Activated CD8-positive, alpha-beta memory T cell treated with anti-CD3 and anti-CD28 coated beads, Interleukin-2, amount 50 U/mL, for 48 hours (primary cell): ENCODE results near the gene MYBPC2.

Source experiments
- DNase-seq: peaks from one replicate; pipeline ENCODE4 v3.0.0-alpha.2; 2020

Gene MYBPC2

DNA sequence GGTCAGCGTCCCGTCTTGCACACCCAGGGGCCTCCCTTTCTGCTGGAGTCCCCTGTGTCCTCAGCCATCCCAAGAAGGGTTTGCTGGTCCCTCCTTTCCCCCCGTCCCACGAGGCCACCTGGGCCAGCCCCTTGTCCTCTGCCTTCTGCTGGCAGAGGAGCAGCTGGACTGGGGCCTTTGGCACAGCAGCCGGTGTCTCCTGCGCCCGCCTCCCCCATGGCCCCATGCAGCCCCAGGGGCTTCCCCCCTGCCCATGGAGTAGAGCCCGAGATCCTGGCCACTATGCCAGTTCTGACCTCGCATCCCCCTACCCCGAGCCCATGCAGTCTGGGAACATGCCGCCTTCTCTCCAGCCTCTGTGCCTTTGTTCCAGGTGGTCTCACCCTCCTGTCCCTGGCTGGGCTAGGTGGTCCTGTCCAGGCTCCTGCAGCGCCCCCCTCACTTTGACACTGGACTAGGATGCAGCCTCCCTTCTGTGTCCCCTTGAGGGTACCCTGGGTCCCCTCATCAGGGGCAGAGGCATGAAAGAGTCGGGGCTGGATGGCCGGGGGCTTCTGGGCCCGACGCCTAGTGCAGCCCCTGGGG lies 49.7 kb downstream of the MYBPC2 start:
- no peak for DNase-seq

DNA sequence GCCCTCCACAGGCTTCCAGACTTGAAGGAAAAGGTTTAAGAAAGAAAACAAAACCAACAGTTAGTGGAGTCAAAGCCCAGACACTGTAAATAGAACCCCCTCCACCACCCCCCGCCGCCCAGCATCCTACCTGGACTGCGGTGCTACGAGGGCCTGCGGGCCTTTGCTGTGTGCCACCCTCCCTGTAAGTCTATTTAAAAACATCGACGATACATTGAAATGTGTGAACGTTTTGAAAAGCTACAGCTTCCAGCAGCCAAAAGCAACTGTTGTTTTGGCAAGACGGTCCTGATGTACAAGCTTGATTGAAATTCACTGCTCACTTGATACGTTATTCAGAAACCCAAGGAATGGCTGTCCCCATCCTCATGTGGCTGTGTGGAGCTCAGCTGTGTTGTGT lies 50.2 kb downstream of the MYBPC2 start:
- no peak for DNase-seq

DNA sequence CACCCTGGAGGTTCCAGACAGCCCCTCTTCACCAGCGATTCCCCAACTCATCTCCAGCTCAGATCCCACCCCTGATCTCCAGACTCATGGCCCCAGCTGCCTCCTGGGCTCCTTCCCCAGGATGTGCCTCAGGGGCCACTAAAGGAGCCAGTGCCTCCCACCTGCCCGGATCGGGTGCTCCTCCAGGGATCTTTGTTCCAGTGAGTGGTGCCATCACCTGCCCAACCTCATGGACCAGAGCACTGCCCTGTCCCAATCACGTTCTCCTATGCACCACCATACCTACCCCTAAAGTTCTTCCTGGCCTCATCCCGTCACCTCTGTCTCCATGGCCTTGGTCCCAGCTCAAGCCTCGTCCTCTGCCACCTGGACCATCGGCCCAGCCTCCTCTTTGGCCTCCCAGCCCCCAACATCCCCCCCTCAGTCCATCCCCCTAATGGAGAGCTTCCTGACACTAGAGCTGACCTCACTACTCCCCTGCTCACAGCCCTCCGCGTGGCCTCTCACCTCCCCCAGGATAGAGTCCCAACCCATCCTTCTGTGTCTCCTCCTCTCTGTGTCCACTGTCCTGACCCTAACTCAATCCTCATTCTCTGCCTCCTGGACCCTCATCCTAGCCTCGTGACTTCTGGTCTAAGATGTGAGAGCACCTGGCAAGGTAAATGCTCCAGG lies 52.7 kb downstream of the MYBPC2 start:
- no peak for DNase-seq

DNA sequence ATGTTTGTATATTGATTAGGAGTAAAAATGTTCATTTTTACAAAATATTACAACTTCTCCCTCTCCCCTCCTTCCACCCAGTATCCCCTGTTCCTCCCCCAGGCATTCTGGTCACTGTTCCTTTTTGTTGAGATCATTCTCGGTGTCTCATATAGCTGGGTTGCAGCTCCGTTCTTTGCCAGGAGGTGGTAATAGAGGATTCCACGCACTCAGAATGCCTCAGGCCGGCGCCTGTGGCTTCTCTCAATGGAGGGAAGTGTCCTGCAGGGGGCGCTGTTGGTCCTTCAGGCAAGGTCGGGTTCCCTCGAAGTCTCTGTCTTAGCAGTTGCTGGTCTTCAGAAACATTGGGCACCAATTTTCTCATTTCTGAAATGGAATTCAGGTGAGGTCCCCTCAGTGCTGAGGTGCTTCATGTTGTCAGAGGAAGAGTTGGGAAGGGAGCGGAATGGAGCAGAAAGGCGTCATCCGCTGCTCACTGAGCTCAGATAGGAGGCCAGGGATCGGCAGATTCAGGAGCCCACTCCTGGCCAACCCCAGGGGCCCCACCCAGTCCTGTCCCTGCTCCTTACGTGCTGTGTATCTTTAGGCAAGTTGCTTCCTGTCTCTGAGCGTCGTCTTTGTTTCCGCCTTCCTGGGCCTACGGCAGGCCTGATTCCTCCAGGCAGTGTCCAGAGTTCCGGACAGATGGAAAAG lies 54.3 kb downstream of the MYBPC2 start:
- DNase-seq = peak; percentile 93

DNA sequence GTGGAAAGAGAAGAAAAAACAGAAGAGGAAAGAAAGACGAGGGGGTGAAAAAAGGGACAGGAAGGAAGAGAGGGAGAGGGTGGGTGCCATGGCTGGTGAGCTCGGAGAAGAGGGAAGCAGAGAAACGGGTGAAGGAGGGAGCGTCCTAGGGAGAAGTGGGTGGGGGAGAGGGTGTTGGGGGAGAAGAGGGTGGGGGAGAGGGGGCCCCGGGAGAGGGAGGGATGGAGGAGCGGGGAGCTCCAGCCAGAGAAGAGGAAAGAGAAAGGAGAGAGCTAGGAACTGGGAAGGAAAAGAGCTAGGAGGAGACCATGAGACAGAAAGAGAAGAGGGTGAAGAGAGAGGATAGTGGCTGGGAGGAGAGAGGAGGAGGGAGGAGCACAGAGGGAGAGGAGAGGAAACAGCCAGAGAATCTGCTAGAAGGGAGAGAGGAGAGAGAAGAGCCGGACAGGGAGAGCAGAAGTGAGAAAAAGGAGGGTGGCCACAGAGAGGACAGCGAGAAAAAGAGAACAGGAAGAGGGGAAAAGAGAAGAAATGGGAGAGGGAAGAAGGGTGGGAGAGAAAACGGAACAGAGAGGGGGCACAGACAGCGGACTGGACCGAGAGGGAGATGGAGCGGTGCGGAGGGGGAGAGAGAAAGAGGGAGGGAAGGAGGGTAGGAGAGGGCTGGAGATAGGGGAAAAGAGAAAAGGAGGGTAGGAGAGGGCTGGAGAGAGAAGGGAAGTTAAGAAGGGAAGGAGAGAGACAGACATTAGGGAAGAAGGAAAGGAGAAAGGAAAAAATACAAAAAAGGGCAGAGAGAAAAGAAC lies 55.9 kb downstream of the MYBPC2 start:
- no peak for DNase-seq

DNA sequence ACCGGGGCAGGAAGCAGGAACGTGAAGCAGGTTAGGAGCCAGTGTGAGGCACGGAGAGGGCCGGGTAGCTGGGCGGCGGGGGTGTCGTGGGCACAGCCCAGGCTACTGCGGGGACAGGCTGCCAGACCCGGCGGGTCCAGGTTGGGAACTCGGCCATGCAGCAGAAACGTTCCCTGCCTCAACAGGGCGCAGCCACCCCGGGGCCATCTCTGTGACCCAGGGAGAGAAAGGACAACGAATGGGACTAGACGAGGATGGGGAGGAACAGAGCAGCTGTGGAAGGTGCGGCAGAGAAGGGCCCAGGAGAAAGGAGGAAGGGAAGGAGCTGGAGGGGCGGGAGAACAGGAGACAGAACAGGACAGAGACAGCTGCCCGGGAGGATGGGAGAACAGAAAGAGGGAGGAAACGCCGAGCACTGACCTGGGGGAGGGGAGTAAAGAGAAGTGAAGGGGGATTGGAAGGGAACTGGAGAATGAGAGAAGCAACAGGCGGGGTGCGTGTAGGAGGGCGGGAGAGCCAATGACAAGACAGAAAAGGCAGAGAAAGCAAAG lies 56.8 kb downstream of the MYBPC2 start:
- DNase-seq = no peak

DNA sequence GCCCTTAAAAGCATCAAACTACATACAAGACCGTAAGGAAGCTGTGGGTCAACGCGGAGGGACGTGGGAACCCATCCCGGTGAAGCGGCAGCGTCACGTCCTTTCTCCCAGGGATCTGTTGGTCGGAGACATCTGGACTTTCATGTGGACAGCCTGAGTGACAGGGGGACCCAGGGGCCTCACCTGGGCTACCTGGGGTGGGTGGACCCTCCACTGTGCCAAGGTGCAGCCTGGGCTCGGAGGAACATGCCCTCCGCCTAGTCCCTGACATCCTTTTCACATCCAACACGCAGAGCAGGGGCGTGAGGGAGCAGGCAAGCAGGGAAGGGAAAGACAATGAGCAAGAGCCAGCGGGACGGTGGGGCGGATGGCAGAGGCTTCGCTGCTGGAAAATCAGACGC lies 57.7 kb downstream of the MYBPC2 start:
- DNase-seq = no peak

DNA sequence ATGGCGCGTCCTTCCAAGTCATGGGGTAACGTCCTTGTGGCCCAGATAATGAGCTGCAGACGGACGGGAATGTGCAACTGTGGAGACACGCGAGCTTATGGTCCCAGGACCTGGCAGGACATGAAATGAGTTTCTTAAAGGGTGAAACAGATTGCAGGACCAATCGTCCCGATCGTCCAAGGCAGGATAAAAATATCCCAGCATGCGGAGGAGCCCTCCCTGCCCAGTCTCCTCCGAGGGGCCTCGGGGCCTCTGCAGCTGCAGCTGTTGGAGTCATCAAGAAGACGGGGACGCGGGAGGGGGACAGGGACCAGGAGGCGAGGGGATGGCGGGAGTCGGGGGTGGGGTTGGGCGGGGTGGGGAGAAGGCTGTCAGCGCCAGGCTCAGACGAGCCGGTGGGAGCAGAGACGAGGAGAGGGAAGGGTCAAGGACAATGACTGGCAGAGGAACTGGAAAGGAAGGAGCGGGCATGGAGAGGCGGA lies 58.3 kb downstream of the MYBPC2 start:
- no peak for DNase-seq

DNA sequence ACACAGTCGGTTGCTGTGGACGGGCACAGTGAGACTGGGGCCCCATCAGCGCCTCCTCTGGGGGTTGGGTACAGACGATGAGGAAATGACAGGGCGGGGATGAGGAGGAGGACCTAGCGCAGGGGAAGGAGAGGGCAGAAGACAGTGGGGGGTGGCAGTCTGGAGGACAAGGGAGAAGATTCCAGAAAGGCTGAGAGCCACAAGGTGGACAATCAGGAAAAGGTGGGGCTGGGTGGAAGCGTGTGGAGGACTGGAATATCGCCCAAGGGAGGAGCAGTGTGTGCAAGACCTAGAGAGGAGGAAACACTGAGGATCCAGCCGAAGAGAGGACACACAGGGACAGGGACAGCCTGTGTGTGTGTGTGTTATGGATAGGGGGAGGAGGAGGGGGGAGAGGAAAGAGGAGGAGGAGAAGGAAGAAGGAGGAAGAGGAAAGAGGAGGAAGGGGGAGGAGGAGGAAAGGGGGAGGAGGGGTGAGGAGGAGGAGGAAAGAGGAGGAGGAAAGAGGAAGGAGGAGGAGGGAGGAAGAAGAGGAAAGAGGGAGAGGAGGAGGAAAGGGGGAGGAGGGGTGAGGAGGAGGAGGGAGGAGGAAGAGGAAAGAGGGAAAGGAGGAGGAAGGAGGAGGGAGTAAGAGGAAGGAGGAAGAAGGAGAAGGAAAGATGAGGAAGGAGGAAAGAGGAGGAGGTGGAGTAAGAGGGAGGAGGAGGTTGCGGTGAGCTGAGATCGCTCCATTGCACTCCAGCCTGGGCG lies 59.8 kb downstream of the MYBPC2 start:
- DNase-seq = peak; percentile 68

DNA sequence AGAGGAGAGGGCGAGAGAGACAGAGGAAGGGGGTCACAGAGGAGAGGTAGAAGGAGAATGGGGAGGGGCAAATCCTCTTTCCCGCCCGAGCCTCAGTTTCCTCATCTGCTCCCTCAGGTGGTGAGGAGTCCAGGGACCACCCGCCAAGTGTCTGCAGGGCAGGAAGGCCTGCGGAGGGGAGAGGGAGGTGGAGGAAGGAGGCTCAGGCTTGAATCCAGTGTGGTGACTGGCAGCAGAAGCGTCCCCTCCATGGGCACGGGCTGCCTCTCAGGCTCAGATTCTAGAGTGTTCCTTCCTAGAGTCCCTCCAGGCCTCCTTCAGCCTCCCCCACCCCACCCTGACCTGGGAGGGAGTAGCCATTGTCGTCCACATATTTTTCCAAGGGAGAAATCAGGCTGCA lies 60.5 kb downstream of the MYBPC2 start:
- DNase-seq = no peak

DNA sequence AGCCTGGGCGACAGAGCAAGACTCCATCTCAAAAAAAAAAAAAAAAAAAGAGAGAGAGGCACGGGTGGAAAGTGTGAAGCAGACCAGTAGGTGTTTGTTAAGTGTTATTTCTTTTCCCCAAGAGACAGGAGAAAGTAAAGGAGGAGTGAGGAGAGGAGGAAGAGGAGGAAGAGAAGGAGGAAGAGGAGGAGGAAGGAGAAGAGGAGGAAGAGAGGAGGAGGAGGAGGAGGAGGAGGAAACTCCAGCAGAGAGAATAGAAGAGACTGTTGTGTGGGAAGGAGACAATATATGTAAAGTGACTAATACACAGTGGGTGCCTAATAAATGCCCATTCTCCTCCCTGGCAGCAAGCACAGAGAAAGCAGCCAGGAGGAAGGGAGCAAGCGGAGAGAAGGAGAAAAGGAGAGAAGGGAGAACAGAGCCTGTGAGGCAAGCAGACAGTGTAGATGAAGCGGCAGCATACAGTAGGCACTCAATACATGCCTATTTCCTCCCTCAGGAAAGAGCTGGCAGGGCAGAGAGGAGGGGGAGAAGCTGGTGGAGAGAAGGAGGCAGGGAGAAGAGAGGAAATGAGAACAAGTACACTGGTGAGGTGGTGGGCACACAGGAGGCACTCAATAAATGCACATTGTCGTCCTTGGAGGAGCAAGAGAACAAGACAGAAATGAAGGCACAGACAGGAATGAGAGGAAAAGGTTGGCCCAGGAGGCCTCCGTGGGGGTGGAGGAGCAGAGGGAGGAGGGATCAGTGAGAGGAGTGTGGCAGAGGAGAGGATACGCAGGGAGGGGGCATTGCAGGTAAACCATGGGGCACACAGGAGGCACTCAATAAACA lies 61.7 kb downstream of the MYBPC2 start:
- no peak for DNase-seq

DNA sequence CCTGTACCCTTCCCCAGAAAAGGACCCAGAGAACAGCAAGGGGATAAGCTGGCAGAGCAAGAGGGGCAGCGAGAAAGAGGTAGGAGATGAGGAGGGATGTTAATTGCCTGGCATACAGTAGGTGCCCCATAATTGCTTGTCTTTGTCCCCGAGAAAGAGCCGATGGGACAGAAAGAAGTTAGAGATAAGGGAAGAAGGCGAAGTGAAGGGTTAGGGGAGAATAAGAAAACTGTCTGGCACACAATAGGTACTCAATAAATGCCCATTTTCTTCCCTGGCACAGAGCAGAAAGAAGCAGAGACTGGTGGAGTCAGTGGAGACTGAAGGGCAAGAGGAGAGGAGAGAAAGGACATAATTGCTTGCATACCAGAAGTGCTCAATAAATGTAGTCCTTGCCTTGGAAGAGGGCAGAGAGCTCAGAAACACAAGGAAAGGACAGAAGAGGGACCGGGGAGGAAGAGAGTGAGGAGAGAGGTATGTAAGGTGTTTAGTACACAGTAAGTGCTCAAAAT lies 62.4 kb downstream of the MYBPC2 start:
- DNase-seq = no peak

DNA sequence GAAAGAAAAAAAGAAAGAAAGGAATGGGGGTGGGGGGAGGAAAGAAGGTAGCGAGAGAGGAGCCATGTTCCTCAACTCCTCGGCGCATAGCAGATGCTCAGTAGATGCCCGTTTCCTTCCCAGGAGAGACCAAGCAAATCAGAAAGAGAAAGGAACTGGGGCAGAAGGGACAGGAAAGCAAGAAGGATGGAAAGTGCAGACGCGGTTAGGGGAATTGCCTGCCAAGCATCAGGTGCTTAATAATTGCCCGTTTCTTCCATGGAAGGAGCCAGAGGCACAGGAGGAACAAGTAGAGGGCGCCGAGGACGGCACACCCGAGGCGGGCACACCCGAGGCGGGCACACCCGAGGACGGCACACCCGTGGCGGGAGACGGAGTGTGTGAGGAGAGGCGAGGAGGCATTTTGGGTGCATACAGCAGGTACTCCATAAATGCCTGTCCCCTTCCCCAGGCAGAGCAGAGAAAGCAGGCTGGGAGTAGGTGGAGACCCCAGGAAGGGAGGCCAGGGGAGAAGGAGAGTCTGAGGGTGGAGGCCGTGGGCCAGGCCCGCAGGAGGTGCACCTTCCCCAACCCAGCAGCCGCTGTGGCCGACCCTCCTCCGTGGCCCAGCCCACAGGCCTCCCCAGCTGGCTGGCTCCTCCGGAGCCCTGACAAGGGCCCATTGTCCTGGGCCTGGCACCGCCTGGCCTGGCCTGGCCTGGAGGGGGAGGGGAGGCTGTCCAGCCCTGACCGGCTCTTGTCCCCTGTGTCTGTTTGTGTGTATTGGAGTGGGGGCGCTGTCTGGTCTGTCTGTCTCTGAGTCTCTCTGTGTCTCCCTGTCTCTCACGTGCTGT lies 63.7 kb downstream of the MYBPC2 start:
- no peak for DNase-seq

DNA sequence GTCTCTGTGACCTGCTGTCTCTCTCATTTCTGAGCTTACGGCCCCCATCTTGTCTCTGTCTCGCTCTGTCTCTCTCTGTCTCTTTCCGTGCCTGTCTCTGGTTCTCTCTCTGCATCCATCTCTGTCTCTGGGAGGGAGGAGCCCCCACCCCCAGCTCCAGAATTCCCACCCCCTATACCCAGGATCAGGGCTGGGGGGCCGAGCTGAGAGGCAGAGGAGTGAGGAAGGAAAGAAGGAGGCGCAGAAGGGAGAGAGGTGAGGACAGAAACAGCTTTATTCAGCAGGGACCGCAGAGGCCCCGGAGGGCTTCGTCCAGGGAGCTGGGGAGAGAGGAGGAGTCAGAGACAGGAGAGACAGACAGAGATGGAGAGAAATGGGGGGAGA lies 64.3 kb downstream of the MYBPC2 start:
- no peak for DNase-seq

DNA sequence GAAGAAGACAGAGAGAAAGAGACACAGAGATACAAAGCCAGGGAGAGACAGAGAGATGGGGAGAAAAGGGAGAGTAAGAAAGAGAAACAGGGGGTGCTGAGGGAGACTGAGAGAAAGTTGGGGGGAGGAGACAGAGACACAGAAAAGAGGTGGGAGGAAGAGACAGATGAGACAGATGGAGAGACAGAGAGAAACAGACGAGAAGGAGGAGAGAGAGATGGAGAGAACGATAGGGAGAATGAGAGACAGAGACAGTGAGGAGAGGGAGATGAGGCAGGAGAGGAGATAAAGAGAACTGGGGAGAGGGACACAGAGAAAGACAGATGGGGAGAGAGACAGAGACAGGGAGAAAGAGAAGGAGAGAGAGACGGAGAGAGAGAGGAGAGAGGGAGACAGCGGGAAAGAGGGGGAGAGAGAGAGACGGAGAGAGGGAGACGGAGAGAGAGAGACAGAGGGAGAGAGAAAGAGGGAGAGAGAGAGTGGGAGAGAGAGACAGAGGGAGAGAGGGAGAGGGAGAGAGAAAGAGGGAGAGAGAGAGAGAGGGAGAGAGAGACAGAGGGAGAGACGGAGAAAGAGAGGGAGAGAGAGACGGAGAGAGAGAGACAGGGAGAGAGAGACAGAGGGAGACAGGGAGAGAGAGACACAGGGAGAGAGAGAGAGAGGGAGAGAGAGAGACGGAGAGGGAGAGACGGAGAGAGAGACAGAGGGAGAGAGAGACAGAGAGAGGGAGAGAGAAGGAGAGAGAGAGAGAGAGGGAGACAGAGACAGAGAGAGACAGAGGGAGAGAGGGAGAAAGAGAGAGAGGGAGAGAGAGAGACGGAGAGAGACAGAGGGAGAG lies 65.7 kb downstream of the MYBPC2 start:
- no peak for DNase-seq

DNA sequence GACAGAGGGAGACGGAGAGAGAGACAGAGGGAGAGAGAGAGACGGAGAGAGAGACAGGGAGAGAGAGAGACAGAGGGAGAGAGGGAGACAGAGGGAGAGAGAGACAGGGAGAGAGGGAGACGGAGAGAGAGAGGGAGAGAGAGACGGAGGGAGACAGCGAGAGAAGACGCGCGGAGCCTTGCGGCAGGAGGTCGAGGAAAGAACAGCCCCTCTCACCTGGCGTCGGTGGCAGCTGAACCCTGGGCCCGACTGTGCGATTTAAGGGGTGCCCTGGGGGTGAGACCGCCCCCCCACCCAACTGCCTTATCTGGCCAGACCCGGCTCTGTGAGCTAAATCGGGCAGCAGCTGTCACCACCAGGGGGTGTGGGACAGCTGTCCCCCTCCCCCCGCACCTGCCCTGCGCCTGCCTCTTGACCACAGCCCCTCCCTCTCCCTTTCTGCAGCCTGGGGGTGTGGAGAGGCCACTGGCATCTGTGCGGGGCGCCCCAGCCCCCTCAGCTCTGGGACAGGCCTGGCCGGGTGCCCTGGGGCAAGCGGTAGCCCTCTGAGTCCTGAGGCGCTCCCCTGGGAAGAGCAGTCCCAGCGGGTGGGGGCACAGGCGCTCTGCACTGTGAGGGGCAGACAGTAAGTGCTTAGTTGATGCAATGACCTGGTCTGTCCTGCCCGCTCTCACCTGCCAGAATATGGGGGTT lies 67.5 kb downstream of the MYBPC2 start:
- no peak for DNase-seq

DNA sequence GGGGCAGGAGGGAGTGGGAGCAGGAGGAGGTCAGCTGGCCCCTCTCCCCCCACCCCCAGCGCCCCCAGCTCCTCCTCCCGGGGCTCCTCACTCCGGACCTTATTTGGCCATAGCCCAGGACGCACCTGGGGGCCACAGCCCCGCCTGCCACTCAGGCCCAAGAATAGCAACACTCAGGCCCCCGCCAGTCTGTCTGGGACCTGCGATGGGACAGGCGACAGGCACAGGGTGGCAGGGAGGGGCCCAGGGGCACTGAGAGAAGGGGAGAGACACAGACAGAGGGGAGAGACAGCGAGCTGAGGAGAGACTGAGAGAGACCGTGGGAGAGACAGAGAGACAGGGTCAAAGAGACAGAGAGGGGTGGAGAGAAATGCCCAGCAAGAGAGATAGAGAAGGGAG lies 68.1 kb downstream of the MYBPC2 start:
- DNase-seq = no peak

DNA sequence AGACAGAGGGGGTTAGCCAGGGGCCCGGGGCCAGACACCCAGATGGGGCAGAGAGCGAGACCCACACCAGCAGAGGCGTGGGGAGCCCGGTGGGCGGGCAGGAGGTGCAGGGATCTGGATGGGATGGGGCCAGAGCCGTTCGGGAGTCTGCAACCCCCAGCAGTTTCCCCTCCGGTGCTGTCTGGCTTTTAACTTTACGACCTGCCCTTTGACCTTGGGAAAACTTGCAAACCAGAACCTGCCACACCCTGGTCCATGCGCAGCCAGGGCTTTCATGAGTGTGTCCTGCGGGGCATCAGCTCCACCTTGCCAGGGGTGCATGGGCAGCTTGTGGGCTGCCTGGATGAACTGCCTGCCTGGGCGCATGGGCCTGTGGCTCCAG lies 68.5 kb downstream of the MYBPC2 start:
- no peak for DNase-seq
